ENCODE measurements around the gene SUMF1.

The SUMF1 gene

DNA sequence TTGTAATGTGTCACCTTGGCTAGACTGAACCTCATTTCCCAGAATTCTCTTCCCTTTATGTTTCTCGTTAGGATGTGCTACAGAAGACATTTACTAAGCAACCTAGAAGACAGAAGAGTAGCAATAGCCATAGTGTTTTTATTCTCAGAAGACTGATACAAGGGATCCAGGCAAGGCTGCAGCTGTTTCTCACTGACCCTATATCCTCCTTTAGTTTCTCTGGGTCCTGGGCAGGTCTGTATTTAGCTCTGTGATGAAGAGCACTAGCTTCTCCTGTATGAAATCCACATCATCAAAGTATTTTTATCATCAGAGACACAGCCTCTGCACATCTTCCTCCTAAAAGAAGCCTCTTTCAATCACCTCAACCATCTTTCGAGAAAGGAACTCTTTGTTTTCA lies 72.5 kb downstream of the SUMF1 start:
- no peak for DNase-seq (ENCODE audit: insufficient read length)
- TF ChIP-seq POLR2A (IDR thresholded peaks at IDR 0.05; ENCODE audit: low read depth, low read length) (no peak), TAF1 (IDR thresholded peaks at IDR 0.05; ENCODE audit: borderline replicate concordance, low read depth, low read length) (no peak), POLR2AphosphoS5 (IDR thresholded peaks at IDR 0.05; ENCODE audit: low read depth, low read length) (no peak)
- no peak for FAIRE-seq

GRCh38 chr3:4394048-4394447 lies 73.0 kb downstream of the SUMF1 start:
- DNase-seq (ENCODE audit: insufficient read length) = no peak
- no peak for FAIRE-seq
- TF ChIP-seq POLR2AphosphoS5 (IDR thresholded peaks at IDR 0.05; ENCODE audit: low read depth, low read length) (no peak), TAF1 (IDR thresholded peaks at IDR 0.05; ENCODE audit: borderline replicate concordance, low read depth, low read length) (no peak), POLR2A (IDR thresholded peaks at IDR 0.05; ENCODE audit: low read depth, low read length) (no peak)

DNA sequence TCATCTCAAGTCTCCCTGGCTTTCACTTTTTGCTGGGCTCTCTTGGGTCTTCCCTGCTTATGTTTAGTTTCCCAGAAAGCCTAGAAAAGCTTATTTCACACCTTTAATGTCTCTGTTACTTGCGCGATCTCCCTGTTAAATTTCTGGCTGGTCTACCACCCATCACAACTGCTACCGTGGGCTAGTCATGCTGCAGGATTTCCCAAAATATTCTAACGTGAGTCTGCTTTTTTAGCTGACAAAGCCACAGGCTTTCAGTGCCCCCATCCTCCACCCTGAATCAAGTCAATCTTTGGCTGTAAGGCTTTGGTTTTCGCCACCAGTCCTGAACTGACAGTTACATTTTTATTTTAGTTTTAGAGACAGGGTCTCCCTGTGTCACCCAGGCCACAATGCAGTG lies 74.1 kb downstream of the SUMF1 start:
- TF ChIP-seq TAF1 (IDR thresholded peaks at IDR 0.05; ENCODE audit: borderline replicate concordance, low read depth, low read length) (no peak), POLR2A (IDR thresholded peaks at IDR 0.05; ENCODE audit: low read depth, low read length) (no peak), POLR2AphosphoS5 (IDR thresholded peaks at IDR 0.05; ENCODE audit: low read depth, low read length) (no peak)
- DNase-seq (ENCODE audit: insufficient read length) (no peak), FAIRE-seq (no peak)

DNA sequence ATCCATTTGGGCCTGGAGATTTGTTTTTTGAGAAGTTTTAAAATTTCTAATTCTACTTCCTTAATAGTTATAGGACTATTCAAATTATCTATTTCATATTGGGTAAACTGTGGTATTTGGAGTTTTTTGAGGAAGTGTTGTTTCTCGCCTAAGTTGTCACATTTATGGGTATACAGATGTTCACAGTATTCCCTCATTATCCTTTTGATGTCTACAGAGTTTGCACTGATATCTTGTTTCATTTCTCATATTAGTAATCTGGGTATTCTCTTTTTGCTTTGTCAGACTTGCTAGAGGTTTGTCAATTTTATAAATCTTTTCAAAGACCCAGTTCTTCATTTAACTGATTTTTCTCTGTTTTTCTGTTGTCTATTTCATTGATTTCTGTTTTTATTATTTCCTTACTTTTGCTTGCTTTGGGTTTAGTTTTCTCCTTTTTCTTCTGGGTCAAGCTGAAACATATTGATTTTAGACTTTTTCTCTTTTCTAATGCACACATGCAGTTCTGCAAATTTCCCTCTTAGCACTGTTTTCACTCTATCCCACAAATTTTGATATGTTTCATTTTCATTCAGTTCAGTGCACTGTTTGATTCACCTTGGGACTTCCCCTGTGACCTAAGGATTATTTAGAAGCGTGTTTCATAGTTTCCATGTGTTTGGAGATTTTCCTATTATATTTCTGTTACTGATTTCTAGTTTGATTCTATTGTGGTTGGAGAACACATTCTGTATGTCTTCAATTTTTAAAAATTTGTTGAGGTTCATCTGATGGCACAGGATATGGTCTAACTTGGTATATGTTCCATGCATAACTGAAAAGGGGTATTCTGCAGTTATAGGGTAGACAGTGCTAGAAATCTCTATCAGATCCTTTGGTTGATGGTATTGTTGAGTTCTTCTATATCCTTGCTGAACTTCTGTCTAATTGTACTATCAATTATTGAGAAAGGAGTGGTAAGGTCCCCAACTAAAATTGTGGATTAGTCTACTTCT lies 79.6 kb downstream of the SUMF1 start:
- no peak for FAIRE-seq
- no peak for DNase-seq (ENCODE audit: insufficient read length)
- no peak for TF ChIP-seq TAF1 (IDR thresholded peaks at IDR 0.05; ENCODE audit: borderline replicate concordance, low read depth, low read length)
- no peak for TF ChIP-seq POLR2A (IDR thresholded peaks at IDR 0.05; ENCODE audit: low read depth, low read length)
- TF ChIP-seq POLR2AphosphoS5 (IDR thresholded peaks at IDR 0.05; ENCODE audit: low read depth, low read length) = no peak

- no peak for FAIRE-seq
- TF ChIP-seq TAF1 (IDR thresholded peaks at IDR 0.05; ENCODE audit: borderline replicate concordance, low read depth, low read length) (no peak), POLR2A (IDR thresholded peaks at IDR 0.05; ENCODE audit: low read depth, low read length) (no peak), POLR2AphosphoS5 (IDR thresholded peaks at IDR 0.05; ENCODE audit: low read depth, low read length) (no peak)
- no peak for DNase-seq (ENCODE audit: insufficient read length)
Observed at GRCh38 chr3:4385201-4385600, 81.9 kb downstream of the SUMF1 start.

DNA sequence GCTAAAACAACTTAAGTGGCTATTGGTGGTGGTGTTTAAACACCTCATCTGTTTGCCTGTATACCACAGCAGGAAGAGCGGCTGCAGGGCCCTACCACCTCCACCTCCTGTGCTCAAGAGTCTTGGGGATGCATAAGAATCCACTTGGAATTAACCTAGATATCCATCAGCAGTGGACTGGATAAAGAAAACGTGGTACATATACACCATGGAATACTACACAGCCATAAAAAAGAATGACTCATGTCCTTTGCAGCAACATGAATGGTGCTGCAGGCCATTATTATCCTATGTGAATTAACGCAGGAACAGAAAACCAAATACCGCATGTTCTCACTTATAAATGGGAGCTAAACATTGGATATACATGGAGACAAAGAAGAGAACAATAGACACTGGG lies 87.1 kb downstream of the SUMF1 start:
- DNase-seq (ENCODE audit: insufficient read length) = no peak
- TF ChIP-seq POLR2A (IDR thresholded peaks at IDR 0.05; ENCODE audit: low read depth, low read length) (no peak), POLR2AphosphoS5 (IDR thresholded peaks at IDR 0.05; ENCODE audit: low read depth, low read length) (no peak), TAF1 (IDR thresholded peaks at IDR 0.05; ENCODE audit: borderline replicate concordance, low read depth, low read length) (no peak)
- no peak for FAIRE-seq

GRCh38 chr3:4376499-4376898 lies 90.6 kb downstream of the SUMF1 start:
- DNase-seq (ENCODE audit: insufficient read length) = no peak
- TF ChIP-seq POLR2AphosphoS5 (IDR thresholded peaks at IDR 0.05; ENCODE audit: low read depth, low read length) (no peak), TAF1 (IDR thresholded peaks at IDR 0.05; ENCODE audit: borderline replicate concordance, low read depth, low read length) (no peak), POLR2A (IDR thresholded peaks at IDR 0.05; ENCODE audit: low read depth, low read length) (no peak)
- no peak for FAIRE-seq

- TF ChIP-seq POLR2A (IDR thresholded peaks at IDR 0.05; ENCODE audit: low read depth, low read length) (no peak), POLR2AphosphoS5 (IDR thresholded peaks at IDR 0.05; ENCODE audit: low read depth, low read length) (no peak), TAF1 (IDR thresholded peaks at IDR 0.05; ENCODE audit: borderline replicate concordance, low read depth, low read length) (no peak)
- no peak for DNase-seq (ENCODE audit: insufficient read length)
- no peak for FAIRE-seq
Observed at GRCh38 chr3:4375911-4376310, 91.2 kb downstream of the SUMF1 start.

GRCh38 chr3:4373669-4374068 lies 93.4 kb downstream of the SUMF1 start:
- TF ChIP-seq TAF1 (IDR thresholded peaks at IDR 0.05; ENCODE audit: borderline replicate concordance, low read depth, low read length) = no peak
- TF ChIP-seq POLR2A (IDR thresholded peaks at IDR 0.05; ENCODE audit: low read depth, low read length) = no peak
- TF ChIP-seq POLR2AphosphoS5 (IDR thresholded peaks at IDR 0.05; ENCODE audit: low read depth, low read length) = no peak
- DNase-seq (ENCODE audit: insufficient read length) (no peak), FAIRE-seq (no peak)

DNA sequence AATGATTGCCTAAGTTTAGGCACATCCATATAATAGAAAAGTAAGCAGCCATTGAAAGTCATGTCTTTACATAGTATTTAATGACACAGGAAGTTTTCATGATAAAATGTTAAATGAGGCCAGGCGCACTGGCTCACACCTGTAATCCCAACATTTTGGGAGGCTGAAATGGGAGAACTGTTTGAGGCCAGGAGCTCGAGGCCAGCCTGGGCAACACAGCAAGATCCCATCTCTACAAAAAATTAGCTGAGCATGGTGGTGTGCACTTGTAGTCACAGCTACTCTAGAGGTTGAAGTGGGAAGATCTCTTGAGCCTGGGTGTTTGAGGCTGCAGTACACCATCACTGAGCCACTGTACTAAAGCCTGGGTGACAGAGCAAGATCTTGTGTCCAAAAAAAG lies 104.5 kb downstream of the SUMF1 start:
- FAIRE-seq = no peak
- DNase-seq (ENCODE audit: insufficient read length) = no peak
- TF ChIP-seq POLR2AphosphoS5 (IDR thresholded peaks at IDR 0.05; ENCODE audit: low read depth, low read length) = no peak
- TF ChIP-seq TAF1 (IDR thresholded peaks at IDR 0.05; ENCODE audit: borderline replicate concordance, low read depth, low read length) = no peak
- TF ChIP-seq POLR2A (IDR thresholded peaks at IDR 0.05; ENCODE audit: low read depth, low read length) = no peak

GRCh38 chr3:4360817-4361216 lies 106.3 kb downstream of the SUMF1 start:
- DNase-seq (ENCODE audit: insufficient read length) (no peak), FAIRE-seq (no peak)
- no peak for TF ChIP-seq TAF1 (IDR thresholded peaks at IDR 0.05; ENCODE audit: borderline replicate concordance, low read depth, low read length)
- no peak for TF ChIP-seq POLR2AphosphoS5 (IDR thresholded peaks at IDR 0.05; ENCODE audit: low read depth, low read length)
- no peak for TF ChIP-seq POLR2A (IDR thresholded peaks at IDR 0.05; ENCODE audit: low read depth, low read length)
